GM18499 (cell line): Measurements from ENCODE around the gene FOXRED1.
"Not testable (repeated sequence)": the region's sequence is repeated elsewhere in the genome, so short reads cannot be mapped to it uniquely, and the experiment has no call there.

Source experiments
- ATAC-seq: cut with Tn5 transposase; IDR thresholded peaks from one replicate; pipeline ENCODE4 v1.9.1; 2021; ENCODE audit warnings: moderate number of reproducible peaks; ENCODE audit not compliant: insufficient read depth, unreplicated experiment

The FOXRED1 gene

GRCh38 chr11:126268708-126269579, at the start of gene FOXRED1, which contains the start of gene SRPRA:
Gene FOXRED1, plus strand, starts transcription at chr11:126269154. Its CDS starts 53 bp downstream, at chr11:126269207.
Gene SRPRA, minus strand, starts transcription at chr11:126268895. Its CDS starts 91 bp downstream, at chr11:126268804.
- ATAC-seq: peak; percentile 94

DNA sequence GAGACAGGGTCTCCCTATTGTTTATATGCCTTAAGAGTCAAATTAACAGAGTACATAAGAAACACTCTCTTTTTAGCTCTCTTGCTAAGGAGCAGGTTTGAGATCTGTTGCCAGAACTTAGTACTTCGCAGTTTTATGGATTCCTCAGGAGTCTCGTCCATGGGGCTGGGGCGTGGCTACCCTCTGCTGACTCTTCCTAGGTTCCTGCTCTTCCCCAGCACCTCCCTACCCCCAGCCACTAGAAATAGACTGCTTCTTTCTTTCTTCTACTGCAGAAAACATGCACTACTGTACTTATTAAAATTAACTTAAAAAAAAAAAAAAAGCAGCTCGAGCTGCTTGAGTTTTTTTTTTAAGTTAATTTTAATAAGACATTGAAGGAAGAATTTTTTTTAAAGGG, 49.4 kb upstream of the FOXRED1 start:
- no peak for ATAC-seq

DNA sequence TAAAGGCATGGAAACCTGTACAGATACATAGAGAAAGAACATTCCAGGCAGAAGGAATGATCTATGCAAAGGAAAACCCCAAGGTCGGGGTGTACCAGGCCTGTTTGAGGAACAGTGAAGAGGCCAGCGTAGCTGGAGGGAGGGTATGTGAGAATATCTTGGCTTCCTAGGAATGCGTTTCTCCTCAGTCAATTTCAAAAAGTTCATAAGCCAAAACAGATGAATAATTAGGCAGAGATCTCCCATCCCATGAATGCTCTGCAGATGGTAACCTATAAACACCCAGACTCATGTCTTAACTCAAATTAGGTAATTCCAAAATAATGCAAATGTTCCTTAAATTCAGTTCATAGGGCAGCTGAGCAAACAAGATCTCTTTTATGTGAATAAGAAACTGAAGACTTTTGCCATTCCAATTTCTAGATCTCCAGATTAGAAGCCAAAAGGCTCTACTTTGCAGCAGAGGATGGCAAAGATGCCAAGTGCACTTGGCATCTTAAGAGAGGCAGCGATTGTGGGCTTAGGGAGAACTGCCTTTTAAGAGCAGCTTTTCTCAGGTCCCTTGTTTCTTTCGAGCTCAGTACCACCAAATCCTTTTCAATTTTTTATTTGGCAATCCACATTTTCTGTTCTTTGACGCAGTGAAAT, 44.2 kb upstream of the FOXRED1 start:
- ATAC-seq: no peak

GRCh38 chr11:126225295-126225665, 43.7 kb upstream of the FOXRED1 start:
- ATAC-seq: no peak

DNA sequence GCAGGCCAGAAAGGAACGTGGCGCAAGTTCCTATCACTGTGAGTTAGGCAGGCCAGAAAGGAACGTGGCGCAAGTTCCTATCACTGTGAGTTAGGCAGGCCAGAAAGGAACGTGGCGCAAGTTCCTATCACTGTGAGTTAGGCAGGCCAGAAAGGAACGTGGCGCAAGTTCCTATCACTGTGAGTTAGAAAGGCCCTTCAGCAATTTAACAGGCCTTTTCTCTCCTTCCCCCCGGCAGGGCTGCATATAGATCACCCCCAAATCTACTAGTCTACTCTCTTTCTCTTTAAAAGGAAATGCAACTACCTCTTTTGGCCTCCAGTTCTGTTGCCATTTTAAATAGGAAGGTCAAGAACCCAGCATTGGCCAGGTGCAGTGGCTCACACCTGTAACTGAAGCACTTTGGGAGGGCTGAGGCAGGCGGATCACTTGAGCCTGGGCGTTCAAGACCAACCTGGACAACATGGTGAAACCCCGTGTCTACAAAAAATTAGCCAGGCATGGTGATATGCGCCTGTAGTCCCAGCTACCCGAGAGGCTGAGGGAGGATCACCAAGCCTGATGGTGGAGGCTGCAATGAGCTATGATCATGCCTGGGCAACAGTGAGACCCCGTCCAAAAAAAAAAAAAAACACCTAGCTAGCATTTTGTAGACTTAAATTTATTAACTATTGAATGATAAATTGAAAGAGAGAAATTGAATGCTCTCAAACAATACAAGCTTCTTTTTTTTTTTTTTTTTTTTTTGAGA, 42.4 kb upstream of the FOXRED1 start:
- no peak for ATAC-seq

DNA sequence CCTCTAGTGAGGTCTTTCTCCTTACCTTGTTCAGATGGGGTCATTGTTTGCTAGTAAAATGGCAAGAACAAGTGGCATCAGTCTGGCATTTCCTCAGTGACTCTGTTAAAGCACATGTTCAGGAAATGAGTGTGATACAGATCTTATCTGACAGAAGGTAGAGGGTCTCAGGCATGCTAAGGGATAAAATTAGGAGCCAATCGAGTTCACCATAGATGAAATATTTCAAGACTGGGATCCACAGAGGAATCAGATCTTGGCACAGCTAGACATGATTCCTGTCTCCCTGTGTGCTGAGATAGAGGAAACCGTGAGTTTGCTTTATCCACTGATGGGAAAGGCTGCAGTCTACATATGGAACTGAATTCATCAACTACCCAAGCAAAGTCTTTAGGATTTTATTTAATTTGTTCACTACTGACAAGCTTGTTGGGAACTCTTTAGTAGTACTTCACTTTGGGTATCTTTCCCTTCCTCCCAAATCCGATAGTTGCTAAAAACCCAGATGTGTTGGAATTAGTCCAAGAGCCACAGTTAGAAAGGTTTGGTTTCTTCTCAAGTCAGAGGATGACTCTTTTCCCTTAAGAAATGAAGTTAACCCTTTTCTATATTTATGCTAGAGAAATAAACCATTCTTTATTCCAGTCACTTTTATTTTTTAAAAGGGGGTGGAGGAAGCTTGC, 39.0 kb upstream of the FOXRED1 start:
- no peak for ATAC-seq

GRCh38 chr11:126231725-126232459, 37.1 kb upstream of the FOXRED1 start:
- ATAC-seq: no peak

DNA sequence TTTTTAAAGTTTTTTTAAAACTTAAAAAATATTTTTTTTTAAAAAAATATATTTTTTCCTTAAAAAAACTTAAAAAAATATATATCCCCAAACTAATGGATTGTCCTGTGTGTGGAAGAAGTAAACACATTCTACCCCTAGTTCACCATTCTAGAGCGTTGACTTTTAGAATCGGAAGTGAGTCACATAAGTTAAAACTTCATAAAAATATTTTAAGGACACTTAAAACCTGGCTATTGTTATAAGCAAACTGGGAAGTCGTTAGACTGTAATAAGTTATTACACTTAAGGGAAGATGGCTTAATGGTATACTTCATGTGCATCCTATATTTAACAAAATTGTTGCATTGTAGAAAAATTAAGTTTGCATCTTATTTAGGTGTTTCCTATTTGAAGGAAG, 36.3 kb upstream of the FOXRED1 start:
- ATAC-seq: no peak

- no peak for ATAC-seq
These were observed 35.6 kb upstream of the FOXRED1 start for GRCh38 chr11:126233391-126233790.

DNA sequence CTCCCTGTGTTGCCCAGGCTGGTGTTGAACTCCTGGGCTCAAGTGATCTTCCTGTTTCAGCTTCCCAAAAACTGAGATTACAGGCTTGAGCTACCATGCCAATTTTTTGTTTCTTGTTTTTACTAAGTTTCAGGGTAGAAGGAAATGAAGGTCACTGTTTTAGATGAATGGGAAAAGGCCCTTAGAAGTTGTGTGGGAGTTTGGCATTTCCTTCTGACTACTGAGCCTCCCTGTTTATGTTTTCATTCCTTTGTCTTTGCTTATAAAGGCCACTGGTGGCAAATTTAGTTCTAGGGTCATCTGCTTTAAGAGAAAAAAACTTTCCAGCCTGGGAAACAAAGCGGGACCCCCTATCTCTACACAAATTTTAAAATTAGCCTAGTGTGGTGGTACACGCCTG, 22.3 kb upstream of the FOXRED1 start:
- no peak for ATAC-seq

DNA sequence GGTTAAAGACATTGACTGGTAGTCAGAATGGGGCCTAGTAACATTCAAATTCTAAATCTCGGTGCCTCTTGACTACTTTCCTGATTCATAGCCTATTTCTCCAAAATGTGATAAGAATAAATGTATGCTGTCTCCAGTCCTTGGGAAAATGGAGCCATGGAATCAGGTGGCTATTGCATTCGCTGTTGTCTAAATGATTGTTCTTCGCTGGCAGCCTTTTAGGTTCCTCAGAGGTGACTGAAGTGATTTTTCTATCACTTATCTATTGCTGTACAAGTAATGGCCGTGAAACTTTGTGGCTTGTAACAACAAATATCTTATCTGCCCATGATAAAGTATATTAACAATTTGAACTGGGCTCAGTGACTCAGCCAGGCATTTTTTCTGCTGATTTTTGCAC, 15.7 kb upstream of the FOXRED1 start:
- no peak for ATAC-seq

DNA sequence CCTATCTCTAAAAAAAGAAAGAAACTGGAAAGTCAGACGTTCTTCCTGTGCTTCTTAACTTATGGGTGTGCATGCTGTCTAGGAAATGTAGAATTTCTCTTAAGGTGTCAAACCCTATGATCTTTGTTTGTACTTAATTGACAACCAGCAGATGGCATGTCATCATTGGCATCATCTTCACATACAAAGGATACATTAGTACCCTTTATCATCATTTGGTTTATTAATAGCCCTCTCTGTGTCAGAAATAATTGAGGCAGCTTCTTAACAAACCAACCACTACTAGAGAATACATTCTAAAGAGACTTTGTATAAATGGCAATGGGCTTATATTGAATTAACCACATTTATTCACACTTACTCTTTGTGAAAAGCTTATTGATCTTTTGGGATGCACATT, 14.1 kb upstream of the FOXRED1 start:
- no peak for ATAC-seq

GRCh38 chr11:126255507-126255906, 13.4 kb upstream of the FOXRED1 start:
- ATAC-seq: not testable (repeated sequence)

DNA sequence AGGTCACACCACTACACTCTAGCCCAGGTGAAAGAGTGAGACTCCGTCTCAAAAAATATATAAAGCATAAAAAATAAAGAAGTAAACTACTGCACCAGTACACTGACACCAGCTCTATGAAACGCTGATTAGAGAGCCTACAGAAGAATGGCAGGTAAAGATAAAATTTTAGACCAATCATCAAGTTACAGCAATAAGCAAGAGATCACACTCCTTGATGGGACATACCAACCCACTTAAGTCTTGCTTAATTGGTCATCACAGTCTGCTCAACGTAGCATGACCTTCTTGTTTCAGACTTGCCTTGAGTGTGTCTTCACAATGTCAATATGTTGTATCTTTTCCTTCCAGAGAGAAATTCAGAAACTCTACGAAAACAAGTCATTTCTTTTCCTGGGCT, 12.7 kb upstream of the FOXRED1 start:
- ATAC-seq: no peak

- no peak for ATAC-seq
These were observed 11.8 kb upstream of the FOXRED1 start for GRCh38 chr11:126257144-126257543.

DNA sequence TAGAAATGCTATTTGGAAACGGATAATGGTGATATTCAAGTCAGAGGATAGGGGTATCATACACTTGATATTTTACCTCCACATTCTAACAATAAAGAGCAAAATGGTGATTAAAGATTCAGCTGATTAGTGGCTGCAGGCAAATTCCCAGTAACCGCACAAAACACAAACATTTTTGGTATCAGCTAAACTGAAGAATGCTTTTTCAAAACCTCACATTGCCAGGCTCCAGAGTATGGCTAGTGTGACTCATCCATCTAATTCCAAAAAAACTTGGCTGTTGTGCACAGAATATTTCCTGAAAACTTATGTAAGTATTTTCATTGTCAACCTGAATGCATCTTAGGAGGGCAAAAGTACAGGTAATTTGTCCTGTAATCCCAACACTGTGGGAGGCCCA, 11.2 kb upstream of the FOXRED1 start:
- ATAC-seq: no peak

DNA sequence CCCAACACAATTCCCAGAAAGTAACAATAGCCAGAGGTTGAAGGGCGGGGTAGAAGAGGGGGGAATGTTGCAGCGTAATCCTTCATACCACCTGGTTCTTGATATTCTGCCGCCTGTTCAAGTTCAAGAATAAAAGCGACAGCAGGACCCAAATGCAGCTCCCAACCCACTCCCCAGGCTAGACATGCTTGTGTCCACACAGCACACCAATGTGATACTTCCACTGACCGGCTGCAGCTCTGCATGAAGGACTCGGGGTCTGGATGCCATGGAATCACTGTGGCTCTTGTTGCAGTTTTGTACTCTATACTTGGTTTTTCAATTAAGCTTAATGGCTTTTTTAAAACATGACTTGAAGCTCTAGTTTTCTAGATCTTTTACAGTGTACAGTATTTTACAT, 6.7 kb upstream of the FOXRED1 start:
- no peak for ATAC-seq

DNA sequence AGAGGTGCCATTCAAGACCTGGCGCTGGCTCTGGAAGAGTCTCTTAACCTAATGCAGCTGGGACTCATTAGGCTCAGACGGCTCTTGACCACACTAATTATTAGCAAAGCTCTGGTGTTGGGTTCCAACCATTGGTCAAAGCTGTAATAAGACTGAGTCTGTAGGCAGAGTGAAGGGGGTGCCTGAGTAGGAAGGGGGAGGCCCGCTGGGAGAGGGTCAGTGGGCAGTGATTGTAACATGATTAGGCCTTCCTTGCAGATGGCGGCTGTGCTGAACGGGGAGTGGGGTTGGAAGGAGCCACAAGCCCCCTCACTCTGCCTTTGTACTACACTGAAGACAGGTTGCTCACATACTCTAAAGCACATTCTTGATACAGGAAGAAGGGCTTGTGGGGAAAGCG, 5.5 kb upstream of the FOXRED1 start:
- ATAC-seq: no peak

DNA sequence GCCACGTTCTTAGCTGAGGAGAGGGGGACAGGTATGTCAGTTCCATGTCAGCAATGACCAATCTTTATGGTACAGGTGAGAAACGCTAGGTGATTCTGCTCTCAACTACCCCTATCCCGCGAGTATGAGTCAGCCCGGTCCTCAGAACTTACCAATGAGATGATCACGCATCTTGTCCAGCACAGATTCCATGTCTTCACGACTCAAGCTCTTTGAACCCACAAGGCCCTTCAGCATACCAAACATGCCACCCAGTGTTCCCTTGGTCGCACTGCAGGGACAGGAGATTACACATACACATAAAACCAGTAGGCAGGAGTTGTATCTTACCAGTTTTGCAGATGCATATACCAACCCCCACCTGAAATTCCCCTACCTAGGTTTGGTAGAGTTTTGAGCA, 3.1 kb upstream of the FOXRED1 start:
- no peak for ATAC-seq

DNA sequence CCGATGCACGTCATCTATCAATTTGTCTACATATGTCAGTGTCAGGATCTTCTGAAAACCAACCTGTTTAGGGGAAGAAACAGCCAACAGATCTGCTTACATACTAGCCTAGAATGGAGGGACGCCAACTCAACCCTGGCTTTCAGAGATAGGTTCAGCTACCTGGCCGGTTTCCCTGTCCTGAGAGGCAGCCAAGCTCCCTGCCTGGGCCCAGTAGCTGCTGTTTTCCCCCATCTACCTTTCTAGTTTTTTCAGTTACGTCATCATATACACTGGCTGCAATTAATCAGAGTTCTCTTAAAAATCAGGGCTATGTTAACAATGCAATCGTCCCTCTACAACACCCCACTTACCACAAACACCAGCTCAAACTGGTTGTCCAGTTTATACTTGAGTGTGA, 1.3 kb upstream of the FOXRED1 start:
- no peak for ATAC-seq
